K562 (cell line): ENCODE results near the gene SDK1. TPM values are rescaled to one million over a fixed set of nuclear protein-coding genes. Genes with fewer than 3 reads are reported as not detected.

ENCODE experiments used
- CAMTA2 ChIP-seq: fragments of 250-450 bp; sonication (Bioruptor Pico); conservative IDR thresholded peaks from 2 replicates; pipeline ENCODE4 v1.5.1; 2022
- DMBX1 ChIP-seq: fragments of 250-450 bp; sonication (Bioruptor Pico); IDR thresholded peaks from 2 replicates; pipeline ENCODE4 v1.8.0; 2022; ENCODE audit warnings: inconsistent platforms, mild to moderate bottlenecking, moderate library complexity, borderline replicate concordance
- E2F8 ChIP-seq: fragments of 450-650 bp; IDR thresholded peaks from 2 replicates; pipeline ENCODE4 v1.7.1; 2018; ENCODE audit warnings: mild to moderate bottlenecking, low read depth; ENCODE audit not compliant: partially characterized antibody
- ESRRB ChIP-seq: fragments of 250-450 bp; sonication (Bioruptor Pico); IDR thresholded peaks from 2 replicates; pipeline ENCODE4 v1.5.0; 2020; ENCODE audit warnings: mild to moderate bottlenecking, moderate library complexity, borderline replicate concordance
- FOXA3 ChIP-seq, 2 experiments: fragments of 450-650 bp in 1 of 2; sonication (generic) in 1 of 2; formaldehyde crosslinking; IDR thresholded peaks in 1 of 2; conservative IDR thresholded peaks in 1 of 2; 2 replicates each; pipeline versions ENCODE4 v1.4.0 to v1.8.0; 2020 to 2022; ENCODE audit warnings: mild to moderate bottlenecking in 2 of 2, missing genetic modification reagents in 1 of 2
- HLTF ChIP-seq: fragments of 450-650 bp; IDR thresholded peaks from 2 replicates; pipeline ENCODE4 v1.6.1; 2016
- MEF2D ChIP-seq: conservative IDR thresholded peaks from 2 replicates; pipeline ENCODE4 v1.6.1; 2016; ENCODE audit warnings: low read depth, missing genetic modification characterization, missing compliant biosample characterization
- PURB ChIP-seq: sonication (generic); formaldehyde crosslinking; IDR thresholded peaks from 2 replicates; pipeline ENCODE4 v1.9.0; 2021; ENCODE audit warnings: low read depth, mild to moderate bottlenecking, missing genetic modification reagents
- SPI1 ChIP-seq: IDR thresholded peaks from 2 replicates; pipeline ENCODE4 v1.6.1; 2011; ENCODE audit warnings: low read depth, low read length, control low read depth, borderline replicate concordance
- TGIF2 ChIP-seq: sonication (generic); formaldehyde crosslinking; IDR thresholded peaks from 2 replicates; pipeline ENCODE4 v1.8.1; 2022; ENCODE audit warnings: mild to moderate bottlenecking, missing genetic modification reagents, moderate library complexity
- TOE1 ChIP-seq, 2 experiments: fragments of 450-650 bp in 1 of 2; sonication (generic) in 1 of 2; formaldehyde crosslinking in 1 of 2; IDR thresholded peaks; 2 replicates each; pipeline versions ENCODE4 v1.7.1 to v1.8.0; 2016 to 2022; ENCODE audit warnings: borderline replicate concordance in 2 of 2, mild to moderate bottlenecking in 2 of 2, antibody characterized with exemption in 1 of 2, inconsistent platforms in 1 of 2, low read depth in 1 of 2, missing genetic modification reagents in 1 of 2, moderate library complexity in 1 of 2
- ZBTB11 ChIP-seq, 3 experiments: fragments of 200-800 bp in 1 of 3; fragments of 250-450 bp in 1 of 3; fragments of 450-650 bp in 1 of 3; sonication (Bioruptor Pico) in 1 of 3; sonication (Bioruptor generic) in 1 of 3; formaldehyde crosslinking in 1 of 3; IDR thresholded peaks; 2 replicates each; pipeline versions ENCODE4 v1.6.1 to v1.8.0; 2016 to 2022; ENCODE audit warnings: mild to moderate bottlenecking in 2 of 3, missing genetic modification characterization in 2 of 3, missing compliant biosample characterization in 1 of 3, moderate library complexity in 1 of 3
- ZKSCAN1 ChIP-seq: fragments of 150-350 bp; IDR thresholded peaks from 2 replicates; pipeline ENCODE4 v1.6.1; 2016; ENCODE audit warnings: low read depth, low read length
- ZNF184 ChIP-seq: sonication (generic); formaldehyde crosslinking; IDR thresholded peaks from 2 replicates; pipeline ENCODE4 v1.5.0; 2020; ENCODE audit warnings: missing genetic modification reagents
- ZNF253 ChIP-seq: fragments of 250-450 bp; sonication (Bioruptor Pico); conservative IDR thresholded peaks from 2 replicates; pipeline ENCODE4 v1.6.1; 2021; ENCODE audit warnings: mild to moderate bottlenecking
- ZNF316 ChIP-seq: fragments of 450-650 bp; IDR thresholded peaks from 2 replicates; pipeline ENCODE4 v1.6.1; 2016
- ZNF512 ChIP-seq: IDR thresholded peaks from 2 replicates; pipeline ENCODE4 v1.6.1; 2016; ENCODE audit warnings: missing genetic modification characterization, missing compliant biosample characterization
- ZNF764 ChIP-seq: fragments of 250-450 bp; sonication (Bioruptor Pico); IDR thresholded peaks from 2 replicates; pipeline ENCODE4 v1.4.0; 2020; ENCODE audit warnings: low read depth, mild to moderate bottlenecking, moderate library complexity
- ZNF79 ChIP-seq: fragments of 250-450 bp; sonication (Bioruptor Pico); IDR thresholded peaks from 2 replicates; pipeline ENCODE4 v1.4.0; 2020; ENCODE audit warnings: low read depth, mild to moderate bottlenecking, moderate library complexity
- polyA plus RNA-seq, 8 experiments: library from polyadenylated mRNA; depleted of rRNA in 4 of 8; stranded (reverse) in 5 of 8; unstranded in 3 of 8; fragments of >200 nt; fragmentation: Nextera tagmentation in 2 of 8; fragmentation: Illumina TruSeq in 1 of 8; extraction: Ambion mirVana in 2 of 8; extraction: Trizol in 1 of 8; gene quantifications; 2 replicates each; pipeline versions ENCODE4 v1.2.1 to v1.2.3, GENCODE V29; 2011 to 2014; ENCODE audit warnings: inconsistent platforms in 1 of 8, missing spikeins in 1 of 8
- total RNA-seq, 7 experiments: library from RNA; depleted of rRNA in 6 of 7; stranded (reverse); fragments of >200 nt in 6 of 7; fragmentation: Illumina TruSeq in 2 of 7; extraction: Trizol in 2 of 7; gene quantifications; 2 replicates each; pipeline versions ENCODE4 v1.2.1 to v1.2.3, GENCODE V29; 2011 to 2021; ENCODE audit warnings: low replicate concordance in 1 of 7

Gene SDK1
- total and polyA plus RNA-seq, 9 of the 15 experiments (the other 6 are each of a cell fraction or from before 2014, with no cell fraction given) = 0.16 TPM; not detected in 8

DNA sequence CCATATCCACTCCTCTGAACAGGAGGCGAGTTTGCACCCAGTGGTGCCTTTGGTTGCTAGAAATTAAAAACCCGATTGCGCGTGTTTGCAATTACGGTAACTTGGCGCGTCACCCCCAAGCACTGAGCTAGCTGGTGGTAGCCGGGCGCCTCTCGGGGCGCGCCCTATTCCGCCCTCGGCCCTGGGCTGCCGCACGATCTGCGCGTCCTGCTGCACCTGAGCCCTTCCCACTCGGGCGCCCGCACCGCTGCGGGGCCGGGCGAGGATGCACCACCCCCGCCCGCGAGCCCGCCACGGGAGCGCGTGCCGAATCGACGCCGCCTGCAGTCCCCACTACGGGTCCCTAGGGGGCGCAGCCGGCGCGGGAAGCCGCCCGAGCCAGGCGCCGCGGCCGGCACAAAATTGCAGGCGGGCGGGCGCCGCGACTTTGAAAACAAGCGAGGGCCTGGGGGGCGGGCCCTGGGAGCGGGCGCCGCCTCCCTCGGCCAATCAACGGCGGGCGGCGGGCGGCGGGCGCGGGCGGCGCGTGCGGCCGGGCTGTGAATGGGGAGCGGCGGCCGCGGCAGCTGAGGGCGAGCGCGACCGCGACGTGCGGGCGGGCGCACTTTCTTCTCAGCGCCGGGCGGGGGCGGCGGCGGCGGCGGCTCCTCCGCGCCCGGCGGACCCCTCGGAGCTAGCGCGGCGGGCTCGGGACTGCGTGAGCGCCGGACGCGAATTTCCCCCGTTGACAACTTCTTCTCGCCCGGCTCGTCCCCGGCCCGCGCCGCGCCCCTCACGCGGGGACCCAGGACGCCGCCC is at the start of gene SDK1 (continued):
- no peak for TF ChIP-seq TOE1 (IDR thresholded peaks at IDR 0.05; ENCODE audit: borderline replicate concordance)
- TF ChIP-seq TOE1 (CRISPR knock-in tag; IDR thresholded peaks at IDR 0.05; ENCODE audit: borderline replicate concordance, low read depth) = no peak
- no peak for TF ChIP-seq ZNF512 (tag)
- TF ChIP-seq SPI1 = no peak
- TF ChIP-seq HLTF = no peak
- no peak for TF ChIP-seq E2F8
- TF ChIP-seq FOXA3 (CRISPR knock-in tag; conservative IDR thresholded peaks at IDR 0.05 in 1 of 2, IDR thresholded peaks at IDR 0.05 in 1 of 2) = no peak
- no peak for TF ChIP-seq ZNF764 (CRISPR knock-in tag)
- no peak for TF ChIP-seq TGIF2 (CRISPR knock-in tag)
- no peak for TF ChIP-seq CAMTA2 (CRISPR knock-in tag)
- TF ChIP-seq ZNF184 (CRISPR knock-in tag) = no peak
- no peak for TF ChIP-seq ESRRB (CRISPR knock-in tag)
- TF ChIP-seq ZBTB11 (CRISPR knock-in tag; IDR thresholded peaks at IDR 0.05) = no peak
- no peak for TF ChIP-seq DMBX1 (CRISPR knock-in tag)
- 0 out of 2 replicates have a peak, but pooled peaks have one; percentile 22 for TF ChIP-seq ZKSCAN1
- TF ChIP-seq ZNF316 = no peak
- no peak for TF ChIP-seq ZNF79 (CRISPR knock-in tag)
- TF ChIP-seq MEF2D = no peak
- no peak for TF ChIP-seq ZNF253
- TF ChIP-seq PURB (CRISPR knock-in tag) = no peak
